ENCODE measurements around the gene LAIR1.
"Not testable (repeated sequence)": the region's sequence is repeated elsewhere in the genome, so short reads cannot be mapped to it uniquely, and the experiment has no call there.

The LAIR1 gene, protein sequence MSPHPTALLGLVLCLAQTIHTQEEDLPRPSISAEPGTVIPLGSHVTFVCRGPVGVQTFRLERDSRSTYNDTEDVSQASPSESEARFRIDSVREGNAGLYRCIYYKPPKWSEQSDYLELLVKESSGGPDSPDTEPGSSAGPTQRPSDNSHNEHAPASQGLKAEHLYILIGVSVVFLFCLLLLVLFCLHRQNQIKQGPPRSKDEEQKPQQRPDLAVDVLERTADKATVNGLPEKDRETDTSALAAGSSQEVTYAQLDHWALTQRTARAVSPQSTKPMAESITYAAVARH

DNA sequence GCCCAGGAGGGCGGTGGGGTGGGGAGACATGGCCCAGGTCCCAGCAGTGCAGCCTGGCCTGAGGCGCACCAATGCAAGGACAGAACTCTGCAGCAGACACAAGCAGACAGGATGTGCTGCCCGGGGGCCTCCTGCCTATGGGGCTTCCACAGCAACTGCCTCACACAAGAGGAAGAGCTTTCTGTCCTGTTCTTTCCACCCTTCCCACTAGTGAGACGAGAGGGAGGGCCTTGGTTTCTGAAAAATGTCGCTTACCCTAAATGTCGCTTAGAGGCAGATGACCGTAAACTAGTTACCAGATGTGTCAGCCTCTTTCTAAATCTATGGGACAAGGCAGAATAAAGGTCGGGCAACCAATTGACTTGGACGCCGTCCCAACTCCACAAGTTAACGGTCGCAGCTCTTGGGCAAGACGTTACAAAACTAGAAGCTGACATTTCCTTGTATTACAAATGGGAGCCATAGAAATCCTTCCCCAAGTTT is at the start of gene LAIR1:
Gene LAIR1 (minus strand): TSS at position 157 of the 483 bp plus-strand sequence. CDS start 127 bp downstream, at position 30.
- no peak for DNase-seq (ENCODE audit: low read depth)

DNA sequence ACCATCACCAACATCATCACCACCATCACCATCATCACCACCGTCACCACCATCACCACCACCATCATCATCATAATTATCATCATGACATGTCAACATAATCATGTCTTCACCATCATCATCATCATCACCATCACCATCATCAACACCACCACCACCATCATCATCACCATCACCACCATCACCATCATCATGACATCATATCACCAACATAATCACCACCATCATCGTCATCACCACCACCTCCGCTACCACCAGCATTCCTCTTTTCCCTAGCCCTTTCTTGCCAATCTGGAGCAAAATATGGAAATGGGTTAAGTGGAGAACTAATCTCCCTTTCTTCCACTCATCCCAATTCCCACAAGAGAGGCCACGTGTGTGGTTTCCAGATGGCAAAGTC is 49.4 kb upstream of the LAIR1 start:
- DNase-seq (ENCODE audit: low read depth) = no peak

DNA sequence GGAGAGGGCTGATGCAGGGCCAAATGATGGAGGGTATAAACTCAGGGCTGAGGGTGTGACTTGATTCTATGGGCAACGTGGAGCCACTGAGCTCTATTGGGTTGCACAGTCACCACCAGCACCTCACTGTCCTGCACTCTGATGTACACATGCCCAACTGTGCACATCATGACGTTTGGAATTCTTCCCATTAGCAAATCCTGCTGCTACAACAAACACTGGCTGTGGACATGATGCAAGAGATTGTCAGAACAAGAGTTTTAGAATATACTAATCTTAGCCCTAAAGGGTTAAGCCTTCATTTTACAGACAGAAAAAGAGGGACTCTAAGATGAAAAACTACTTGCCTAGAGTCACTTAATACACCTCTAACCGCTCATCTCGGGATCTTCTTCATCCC is 48.1 kb upstream of the LAIR1 start:
- DNase-seq (ENCODE audit: low read depth) = no peak

DNA sequence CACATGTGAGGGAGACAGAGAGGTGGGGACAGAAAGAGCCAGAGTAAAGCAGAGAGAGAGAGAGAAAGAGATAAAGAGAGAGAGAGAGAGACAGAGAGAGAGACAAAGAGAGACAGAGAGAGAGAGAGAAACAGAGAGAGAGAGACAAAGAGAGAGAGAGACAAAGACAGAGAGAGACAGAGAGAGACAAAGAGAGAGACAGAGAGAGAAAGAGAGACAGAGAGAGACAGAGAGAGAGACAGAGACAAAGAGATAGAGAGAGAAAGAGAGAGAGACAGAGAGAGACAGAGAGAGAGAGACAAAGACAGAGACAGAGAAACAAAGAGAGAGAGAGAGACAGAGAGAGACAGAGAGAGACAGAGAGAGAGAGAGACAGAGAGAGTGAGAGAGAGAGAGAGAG is 46.3 kb upstream of the LAIR1 start:
- no peak for DNase-seq (ENCODE audit: low read depth)

DNA sequence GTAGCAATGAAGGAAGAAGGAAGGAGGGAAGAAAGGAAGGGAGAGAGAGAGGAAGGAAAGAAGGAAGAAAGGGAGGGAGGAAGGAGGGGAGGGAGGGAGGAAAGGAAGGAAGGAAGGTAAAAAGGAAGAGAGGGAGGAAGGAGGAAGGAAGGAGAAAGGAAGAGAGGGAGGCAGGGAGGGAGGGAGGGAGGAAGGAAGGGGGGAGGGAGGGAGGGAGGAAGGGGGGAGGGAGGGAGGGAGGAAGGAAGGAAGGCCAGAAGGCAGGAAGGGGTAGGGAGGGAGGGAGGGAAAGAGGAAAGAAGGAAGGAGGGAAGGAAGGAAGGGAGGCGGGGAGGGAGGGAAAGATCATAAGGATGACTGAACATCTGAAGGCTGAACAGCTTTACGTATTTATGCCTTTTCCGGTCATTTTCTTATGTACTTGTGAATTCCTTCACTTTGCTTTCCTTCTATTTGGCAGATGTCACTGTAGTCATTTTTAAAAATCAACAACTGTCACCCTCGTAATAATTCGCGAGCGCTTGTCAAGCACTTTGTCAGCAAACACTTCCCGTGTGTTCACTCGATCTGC is 43.8 kb upstream of the LAIR1 start:
- DNase-seq (ENCODE audit: low read depth) = no peak

DNA sequence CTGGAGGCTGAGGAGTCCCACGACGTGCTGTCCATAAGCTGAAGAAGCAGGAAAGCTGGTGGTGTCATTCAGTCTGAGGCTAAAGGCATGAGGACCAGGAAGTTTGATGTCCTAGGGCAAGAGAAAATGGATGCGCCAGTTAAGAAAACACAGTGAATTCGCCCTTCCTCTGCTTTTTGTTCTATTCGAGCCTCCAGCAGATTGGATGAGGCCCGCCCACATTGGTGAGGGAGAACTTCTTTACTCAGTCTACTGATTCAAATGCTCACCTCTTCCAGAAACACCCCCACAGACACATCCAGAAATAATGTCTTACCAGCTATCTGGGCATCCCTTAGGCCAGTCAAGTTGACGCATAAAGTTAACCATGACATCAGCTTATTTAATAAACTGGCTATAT is 43.0 kb upstream of the LAIR1 start:
- DNase-seq (ENCODE audit: low read depth) = no peak

DNA sequence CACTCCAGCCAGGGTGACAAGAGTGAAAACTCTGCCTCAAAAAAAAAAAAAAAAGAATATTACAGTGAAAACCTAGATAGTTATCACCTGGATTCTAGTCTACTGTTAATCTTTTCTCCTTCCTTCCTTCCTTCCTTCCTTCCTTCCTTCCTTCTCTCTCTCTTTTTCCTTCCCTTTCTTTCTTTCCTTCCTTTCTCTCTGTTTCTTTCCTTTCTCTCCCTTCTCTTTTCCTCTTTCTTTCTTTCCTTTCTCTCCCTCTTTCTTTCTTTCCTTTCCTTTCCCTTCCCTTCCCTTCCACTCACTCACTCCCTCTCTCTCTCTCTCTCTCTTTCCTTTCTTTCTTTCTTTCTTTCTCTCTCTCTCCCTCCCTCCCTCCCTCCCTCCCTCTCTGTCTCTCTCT is 40.9 kb upstream of the LAIR1 start:
- DNase-seq (ENCODE audit: low read depth) = no peak

DNA sequence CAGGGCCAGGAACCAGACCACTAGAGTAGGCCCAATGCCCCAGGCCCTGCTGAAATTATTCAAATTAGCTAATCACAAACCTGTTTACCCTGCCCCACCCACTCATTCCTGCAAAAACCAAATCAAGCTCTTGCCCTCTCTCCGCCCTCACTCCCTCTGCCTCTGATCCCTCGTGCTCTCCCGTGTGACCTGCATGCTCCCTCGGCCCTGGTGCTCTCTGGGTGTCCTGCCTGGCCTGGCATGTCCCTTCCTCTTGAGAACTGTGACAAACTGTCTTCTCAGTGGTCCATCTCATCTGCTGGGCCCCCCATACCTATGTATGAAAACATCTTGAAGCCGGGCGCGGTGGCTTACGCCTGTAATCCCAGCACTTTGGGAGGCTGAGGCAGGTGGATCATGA is 38.3 kb upstream of the LAIR1 start:
- no peak for DNase-seq (ENCODE audit: low read depth)

DNA sequence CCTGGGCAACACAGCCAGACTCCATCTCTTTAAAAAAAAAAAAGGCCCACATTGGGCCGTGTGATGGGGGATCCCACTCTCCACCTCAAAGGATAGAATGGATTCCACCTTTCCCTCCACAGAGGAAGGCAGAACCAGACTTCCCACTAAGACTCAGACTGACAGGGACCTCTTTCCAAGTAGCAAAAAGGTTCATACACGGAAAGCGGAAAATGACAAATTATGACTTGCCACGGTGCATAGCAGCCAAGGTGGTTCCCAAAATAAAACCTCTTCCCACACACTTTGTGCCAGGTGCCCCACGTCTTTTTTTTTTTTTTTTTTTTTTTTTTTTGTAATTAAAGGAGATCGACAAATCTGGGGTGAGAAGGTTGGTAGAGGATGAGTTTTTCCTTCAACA is 36.2 kb upstream of the LAIR1 start:
- DNase-seq (ENCODE audit: low read depth) = no peak

DNA sequence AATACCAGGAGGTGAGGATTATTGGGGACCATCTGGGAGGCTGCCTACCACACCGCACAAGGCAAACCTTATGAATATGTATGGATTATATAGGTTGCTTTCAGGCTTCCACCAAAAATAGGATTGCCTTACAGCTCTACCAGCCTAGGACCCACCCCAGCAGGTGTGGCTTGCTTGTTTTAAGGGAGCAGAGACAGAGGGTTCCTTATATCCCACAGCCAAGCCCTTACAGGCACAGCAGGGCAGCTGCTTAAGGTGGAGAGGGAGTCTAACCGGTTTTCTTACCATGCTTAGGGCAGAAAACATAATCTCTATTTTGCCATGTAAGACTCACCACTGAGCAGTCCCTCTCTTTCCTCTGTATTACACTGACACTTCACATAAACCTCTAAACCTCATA is 34.5 kb upstream of the LAIR1 start:
- DNase-seq (ENCODE audit: low read depth) = no peak

DNA sequence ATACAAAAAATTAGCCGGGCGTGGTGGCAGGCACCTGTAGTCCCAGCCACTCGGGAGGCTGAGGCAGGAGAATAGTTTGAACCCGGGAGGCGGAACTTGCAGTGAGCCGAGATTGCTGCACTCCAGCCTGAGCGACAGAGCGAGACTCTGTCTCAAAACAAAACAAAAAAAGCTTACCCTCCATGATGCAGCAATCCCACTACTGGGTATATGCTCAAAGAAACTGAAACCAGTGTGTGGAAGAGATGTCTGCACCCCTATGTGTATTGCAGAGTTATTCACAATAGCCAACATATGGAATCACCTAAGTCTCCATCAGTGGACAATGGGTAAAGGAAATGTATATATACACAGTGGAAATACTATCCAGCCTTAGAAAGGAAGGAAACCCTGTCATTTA is 31.0 kb upstream of the LAIR1 start:
- DNase-seq (ENCODE audit: low read depth) = no peak

DNA sequence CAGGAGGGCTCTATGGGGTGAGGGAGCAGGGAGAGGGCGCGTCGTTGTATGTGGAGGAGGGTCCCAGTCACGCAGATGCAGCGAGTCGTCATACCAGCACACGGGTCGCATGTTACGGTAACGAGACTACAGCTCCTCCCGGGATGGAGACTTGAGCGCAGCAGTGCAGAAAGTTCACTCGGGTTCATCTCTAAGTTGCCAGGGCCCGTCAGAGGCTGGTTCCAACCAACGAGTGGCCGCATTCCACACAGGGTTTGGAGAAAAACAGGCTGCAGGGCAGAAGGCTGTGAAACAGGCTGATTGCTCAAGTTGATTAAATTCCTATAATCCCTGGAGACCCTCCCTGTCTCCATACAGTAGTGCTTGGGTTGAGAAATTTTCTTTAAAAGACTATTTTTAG is 28.6 kb upstream of the LAIR1 start:
- DNase-seq (ENCODE audit: low read depth) = no peak

DNA sequence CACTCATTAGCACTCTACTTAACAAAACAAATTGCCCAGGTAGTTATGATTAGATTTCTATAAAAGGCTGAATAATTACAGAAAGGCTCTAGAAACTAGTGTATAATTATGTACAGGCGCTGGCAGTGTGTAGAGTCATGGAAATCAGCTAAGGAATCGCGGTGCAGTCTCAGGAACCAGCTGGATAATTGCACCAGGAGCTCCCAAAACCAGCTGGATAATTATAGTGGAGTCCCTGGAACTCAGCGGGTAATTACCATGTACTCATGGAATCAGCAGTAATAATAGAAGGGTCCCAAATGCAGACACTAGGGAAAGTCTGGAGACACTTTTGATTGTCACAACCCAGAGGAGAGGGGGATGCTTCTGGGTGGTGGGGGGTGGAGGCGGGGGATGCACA is 27.4 kb upstream of the LAIR1 start:
- no peak for DNase-seq (ENCODE audit: low read depth)

DNA sequence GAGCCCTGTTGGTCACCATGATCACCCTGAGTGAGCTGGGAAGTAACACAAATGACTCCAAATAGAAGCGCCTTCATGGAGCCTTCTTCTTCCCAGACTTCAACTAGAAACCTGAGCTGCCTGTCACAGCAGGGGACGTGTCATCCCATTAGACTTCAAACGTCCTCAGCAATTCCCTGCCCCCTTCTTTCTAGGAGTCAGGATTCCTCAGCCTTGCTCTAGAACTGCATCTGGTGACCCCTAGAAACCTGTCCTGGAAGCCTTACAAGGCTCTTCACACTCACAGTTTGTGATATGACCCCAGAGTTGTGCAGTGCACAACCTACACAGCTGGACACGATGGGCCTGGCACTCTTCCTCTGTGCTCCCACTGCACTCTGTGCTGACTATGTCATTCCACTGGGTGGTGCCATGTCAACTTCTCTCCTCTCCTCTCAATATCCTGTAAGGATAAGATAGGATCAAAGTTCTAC is 26.9 kb upstream of the LAIR1 start:
- no peak for DNase-seq (ENCODE audit: low read depth)

DNA sequence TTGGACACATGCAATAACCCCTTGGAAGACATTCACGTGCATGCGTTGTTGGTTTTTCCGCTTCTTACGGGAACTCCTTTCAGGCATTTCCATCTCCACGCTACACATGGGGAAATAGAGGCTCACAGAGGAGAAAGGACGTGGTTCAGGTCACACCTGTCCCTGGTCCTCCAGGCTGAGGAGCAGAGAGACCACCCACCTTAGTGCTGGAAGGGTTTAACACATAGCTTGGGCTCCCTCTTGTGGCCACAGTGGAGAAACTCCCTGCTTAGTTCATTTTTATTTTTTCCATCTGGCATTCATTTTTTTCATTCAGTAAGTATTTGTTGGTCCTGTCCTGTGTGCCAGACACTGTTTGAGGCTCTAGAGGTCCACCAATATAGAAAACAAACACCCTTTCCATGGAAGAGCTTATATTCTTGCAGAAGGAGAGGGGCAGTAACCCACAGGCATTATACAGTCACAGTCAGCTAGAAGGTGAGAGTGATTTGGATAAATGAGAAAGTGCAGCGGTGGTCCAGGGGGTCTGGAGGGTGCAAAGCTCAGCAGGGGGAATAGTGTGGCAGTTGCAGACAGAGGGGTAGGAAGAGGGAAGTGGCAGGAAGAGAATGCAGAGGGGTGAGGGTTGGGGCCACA is 26.3 kb upstream of the LAIR1 start:
- DNase-seq (ENCODE audit: low read depth) = peak; percentile 66

DNA sequence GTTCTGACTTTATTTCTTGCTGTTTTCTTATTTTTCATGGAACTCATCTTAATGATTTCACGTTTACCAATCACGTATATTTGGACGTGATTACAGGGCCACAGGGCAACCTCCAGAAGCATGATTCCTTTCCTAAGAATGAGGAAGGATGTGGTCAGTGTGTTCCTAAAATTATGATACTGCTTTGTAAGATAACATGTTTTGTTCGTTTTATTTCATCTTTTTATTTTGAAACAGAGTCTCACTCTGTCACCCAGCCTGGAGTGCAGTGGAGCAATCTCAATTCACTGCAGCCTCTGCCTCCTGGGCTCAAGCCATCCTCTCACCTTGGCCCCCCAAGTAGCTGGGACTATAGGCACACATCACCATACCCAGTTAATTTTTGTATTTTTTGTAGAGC is 24.8 kb upstream of the LAIR1 start:
- no peak for DNase-seq (ENCODE audit: low read depth)

DNA sequence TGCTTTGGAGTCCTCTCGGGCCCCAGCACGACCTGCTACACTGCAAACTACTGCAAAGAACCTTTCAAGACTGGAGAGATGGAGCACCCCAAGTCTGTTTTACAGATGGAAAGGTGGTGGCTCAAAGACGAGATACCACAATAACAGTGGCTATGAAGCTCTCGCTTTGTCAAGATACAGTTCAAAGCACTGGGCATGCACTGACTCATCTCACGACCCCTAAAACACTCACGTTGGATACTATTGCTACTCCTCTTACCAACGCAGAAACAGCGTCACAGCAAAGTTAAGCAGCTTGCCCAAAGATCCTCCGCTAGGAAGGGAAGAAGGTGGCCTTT is 24.0 kb upstream of the LAIR1 start:
- no peak for DNase-seq (ENCODE audit: low read depth)

DNA sequence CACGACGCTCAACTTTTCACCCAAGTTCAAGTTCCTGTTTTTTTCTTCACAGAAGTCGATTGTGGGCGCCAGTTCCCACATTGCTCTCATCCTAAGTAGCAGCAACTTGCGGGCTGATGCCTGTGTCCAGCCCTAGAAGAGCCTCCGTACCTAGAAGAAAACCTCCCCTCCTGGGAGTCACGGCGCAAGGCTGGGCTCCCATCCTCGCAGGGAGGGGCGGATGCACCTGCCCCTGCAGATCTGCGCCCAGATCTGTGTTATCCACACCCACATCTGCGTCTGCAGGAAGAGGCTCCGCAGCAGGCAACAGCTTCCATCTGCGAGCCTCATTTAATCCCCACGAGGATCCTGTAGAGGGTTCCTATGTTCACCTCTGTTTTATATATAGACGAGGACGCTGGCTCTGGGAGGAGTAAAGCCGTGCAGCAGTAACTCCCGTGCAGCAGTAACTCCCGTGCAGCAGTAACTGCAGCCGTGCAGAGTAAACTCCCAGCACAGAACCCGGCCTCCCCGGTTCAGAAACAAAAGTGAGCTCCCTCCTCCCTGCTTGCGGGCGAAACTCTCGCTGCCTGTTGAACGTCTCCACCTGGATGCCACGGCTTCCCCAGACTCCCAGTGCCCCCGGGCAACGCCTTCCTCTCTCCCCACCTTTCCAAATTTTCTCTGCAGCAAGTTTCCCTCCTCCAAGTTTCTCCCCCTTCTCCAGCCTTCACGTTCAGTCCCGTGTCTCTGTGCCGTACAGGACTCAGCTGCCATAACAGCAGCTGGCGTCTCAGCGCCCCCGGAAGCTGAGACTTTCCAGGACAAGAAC is 23.5 kb upstream of the LAIR1 start:
- no peak for DNase-seq (ENCODE audit: low read depth)

DNA sequence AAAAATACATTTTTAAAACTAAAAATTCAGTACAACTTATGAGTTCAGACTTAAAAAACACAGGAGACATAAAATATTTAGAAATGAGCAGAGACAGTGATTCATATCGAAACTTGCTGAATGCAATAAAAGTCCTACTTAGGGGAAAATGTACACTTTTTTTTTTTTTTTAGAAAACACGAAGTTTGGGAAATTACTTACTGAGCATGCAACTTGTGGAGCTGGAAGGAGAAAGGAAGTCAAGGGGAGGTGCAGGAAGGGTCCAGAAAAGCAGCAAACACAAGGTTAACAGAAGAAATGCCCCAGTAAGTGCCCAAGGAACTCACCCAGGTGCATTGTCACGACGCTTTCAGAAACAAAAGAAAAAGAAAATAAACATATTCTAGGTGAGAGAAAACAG is 18.6 kb upstream of the LAIR1 start:
- DNase-seq (ENCODE audit: low read depth) = no peak

DNA sequence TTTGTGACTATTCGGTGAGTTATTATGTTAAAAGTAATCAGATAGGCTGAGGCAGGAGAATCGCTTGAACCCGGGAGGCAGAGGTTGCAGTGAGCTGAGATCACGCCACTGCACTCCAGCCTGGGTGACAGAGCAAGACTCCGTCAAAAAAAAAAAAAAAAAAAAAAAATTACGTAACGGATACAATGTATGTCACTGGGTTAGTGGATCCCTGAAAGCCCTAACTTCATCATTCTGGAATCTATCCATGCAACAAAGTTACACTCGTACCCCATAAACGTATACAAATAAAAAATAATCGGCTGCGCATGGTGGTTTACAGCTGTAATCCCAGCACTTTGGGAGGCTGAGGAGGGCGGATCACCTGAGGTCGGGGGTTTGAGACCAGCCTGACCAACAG is 17.3 kb upstream of the LAIR1 start:
- DNase-seq (ENCODE audit: low read depth) = not testable (repeated sequence)

DNA sequence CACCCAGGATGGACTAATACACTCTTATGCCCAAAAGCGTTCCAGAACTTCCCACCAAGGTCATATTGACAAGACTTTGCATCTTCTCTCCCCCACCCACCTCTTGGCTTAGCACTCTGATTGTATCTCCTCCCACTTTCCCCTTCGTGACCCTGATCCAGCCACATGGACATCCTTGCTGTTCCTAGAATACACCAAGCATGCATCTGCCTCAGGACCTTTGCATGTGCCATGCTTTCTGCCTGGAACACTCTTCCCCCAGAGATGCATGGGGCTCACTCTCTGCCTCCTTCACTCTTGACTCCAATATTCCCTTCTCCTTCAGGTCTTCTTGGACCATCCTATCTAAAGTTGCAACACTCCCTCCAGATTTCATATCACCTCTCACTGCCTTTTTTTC is 16.2 kb upstream of the LAIR1 start:
- DNase-seq (ENCODE audit: low read depth) = no peak

DNA sequence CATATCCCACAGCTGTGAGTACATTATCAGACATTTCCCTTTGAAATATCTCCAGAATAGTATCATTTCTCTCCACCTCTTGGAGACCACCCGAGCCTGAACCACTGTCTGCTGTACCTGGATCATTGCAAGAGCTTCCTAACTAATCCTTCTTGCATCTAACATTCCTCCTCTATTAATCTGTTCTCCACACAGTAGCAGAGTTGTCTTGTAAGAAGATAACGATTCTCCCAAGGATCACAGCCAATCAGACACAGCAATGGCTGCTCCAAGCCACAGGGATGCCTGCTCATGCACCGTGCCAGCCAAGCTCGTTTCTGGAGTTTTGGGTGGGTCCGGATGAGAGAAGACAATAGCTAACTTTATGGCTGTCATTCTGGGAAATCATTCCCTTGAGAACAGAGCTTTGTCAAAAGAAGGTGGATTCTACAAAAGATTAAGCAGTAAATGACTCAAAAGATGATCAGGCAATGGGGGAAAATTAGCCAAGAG is 14.5 kb upstream of the LAIR1 start:
- DNase-seq (ENCODE audit: low read depth) = no peak
